HG02571 (cell line): ENCODE results near the gene GAGE13.
"Not testable (repeated sequence)": the region's sequence is repeated elsewhere in the genome, so short reads cannot be mapped to it uniquely, and the experiment has no call there.

Experiments used
- ATAC-seq: cut with Tn5 transposase; IDR thresholded peaks from one replicate; pipeline ENCODE4 v1.9.1; 2021; ENCODE audit warnings: mild to moderate bottlenecking, moderate library complexity; ENCODE audit not compliant: unreplicated experiment

The GAGE13 gene

DNA sequence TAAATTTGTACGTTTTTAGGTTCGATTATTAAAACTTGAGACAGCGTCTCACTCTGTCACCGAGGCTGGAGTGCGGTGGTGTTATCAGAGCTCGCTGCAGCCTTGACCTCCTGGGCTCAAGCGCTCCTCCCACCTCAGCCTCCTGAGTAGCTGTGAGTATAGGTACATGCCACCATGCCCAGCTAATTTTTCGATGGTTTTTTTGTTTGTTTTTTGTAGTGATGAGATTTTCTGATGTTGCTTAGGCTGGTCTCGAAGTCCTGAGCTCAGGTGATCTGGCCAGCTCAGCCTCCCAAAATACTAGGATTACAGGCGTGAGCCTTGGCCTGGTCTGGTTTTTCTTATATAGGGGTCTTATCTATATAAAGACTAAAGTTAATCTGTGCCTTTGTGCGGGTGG lies 961 bp upstream of the GAGE13 start:
- not testable (repeated sequence) for ATAC-seq

DNA sequence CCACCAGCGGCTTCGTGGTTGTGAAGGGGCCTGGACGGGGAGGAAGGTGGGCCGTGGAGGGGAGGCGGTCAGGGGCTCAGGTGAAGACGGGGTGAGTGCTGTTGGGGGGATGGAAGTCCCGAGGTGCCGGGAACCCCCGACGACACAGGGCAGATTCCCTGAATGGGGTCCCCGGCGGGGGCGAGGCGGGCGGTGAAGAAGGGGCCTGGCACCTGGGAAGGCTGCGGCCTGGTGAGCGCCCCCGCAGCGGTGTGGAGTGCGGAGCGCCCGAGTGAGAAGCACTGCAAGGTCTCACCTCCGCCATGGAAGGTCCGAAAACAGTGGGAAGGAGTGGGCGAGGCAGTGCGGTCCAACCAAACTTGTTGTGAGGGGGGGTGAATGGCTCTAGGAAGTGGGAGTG lies 459 bp downstream of the GAGE13 start:
- ATAC-seq = not testable (repeated sequence)

DNA sequence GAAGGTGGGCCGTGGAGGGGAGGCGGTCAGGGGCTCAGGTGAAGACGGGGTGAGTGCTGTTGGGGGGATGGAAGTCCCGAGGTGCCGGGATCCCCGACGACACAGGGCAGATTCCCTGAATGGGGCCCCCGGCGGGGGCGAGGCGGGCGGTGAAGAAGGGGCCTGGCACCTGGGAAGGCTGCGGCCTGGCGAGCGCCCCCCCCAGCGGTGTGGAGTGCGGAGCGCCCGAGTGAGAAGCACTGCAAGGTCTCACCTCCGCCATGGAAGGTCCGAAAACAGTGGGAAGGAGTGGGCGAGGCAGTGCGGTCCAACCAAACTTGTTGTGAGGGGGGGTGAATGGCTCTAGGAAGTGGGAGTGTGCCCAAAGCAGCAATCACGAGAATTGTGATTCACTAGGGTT lies 10.1 kb downstream of the GAGE13 start:
- not testable (repeated sequence) for ATAC-seq

DNA sequence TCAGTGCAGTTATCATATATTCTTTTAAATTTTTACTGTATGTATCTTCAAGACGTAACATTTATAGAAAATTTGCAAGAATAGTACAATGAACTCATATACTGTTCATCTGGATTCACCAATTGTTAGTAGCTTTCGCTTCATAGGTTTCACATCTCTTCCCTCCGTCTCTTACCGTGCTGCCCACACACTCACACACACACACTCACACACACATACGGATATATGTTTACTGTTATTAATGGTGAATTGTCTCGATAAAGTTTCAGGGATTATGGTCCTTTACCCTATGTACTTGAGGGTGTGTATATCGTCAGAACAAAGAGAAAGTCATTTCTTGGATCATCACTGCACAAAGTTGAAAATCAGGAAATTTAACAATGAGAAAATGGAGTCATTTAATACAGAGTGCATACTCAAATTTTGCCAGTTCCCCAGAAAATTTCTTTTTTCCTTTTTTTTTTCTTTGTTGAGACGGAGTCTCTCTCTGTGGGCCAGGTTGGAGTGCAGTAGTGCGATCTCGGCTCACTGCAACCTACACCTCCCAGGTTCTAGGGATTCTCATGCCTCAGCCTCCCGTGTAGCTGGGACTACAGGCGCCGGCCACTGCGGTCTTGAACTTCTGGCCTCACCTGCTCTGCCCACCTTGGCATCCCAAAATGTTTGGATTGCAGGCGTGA lies 13.3 kb downstream of the GAGE13 start:
- ATAC-seq = not testable (repeated sequence)

DNA sequence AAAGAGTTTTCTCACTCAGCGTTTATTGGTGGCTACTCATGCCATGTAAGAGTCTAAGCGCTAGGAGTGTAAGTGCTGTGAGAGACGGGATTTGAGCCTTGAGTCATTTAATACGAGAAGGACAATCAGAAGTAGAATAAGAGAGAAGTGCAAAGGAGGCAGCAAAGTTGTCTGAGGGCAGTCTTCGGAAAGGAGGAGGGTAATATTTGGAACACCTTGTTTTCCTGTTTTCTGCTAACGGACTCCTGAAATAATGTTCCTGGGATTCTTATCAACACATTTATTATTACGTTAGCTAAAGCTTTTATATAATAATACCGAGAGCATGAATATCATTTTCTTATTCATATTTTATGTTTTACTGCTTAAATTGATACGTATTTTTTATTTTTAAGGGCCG lies 14.0 kb downstream of the GAGE13 start:
- ATAC-seq = not testable (repeated sequence)

DNA sequence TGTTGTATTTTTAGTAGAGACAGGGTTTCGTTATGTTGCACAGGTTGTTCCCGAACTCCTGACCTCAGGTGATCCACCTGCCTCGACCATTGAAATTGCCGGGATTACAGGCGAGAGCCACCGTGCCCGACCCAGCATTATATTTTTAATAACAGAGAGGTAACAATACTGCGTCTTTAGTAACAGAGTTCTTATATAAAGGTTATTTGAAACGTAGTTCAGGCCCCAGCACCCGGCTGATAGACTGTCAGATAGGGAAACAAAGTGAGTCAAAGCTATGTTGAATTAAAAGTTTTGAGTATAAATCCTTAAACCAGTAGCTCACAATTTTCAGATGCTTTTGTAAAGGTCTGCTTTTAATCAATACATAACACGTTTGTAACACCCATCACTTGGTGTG lies 14.8 kb downstream of the GAGE13 start:
- ATAC-seq = not testable (repeated sequence)
